ENCODE results near the gene ISY1. TPM values are rescaled to one million over a fixed set of nuclear protein-coding genes. Genes with fewer than 3 reads are reported as not detected.
"Not testable (repeated sequence)": the region's sequence is repeated elsewhere in the genome, so short reads cannot be mapped to it uniquely, and the experiment has no call there.

ISY1 gene
- polyA plus RNA-seq, 2 of the 4 experiments (the other 2 are of a cell fraction), result 23.2 to 27.6 TPM

DNA sequence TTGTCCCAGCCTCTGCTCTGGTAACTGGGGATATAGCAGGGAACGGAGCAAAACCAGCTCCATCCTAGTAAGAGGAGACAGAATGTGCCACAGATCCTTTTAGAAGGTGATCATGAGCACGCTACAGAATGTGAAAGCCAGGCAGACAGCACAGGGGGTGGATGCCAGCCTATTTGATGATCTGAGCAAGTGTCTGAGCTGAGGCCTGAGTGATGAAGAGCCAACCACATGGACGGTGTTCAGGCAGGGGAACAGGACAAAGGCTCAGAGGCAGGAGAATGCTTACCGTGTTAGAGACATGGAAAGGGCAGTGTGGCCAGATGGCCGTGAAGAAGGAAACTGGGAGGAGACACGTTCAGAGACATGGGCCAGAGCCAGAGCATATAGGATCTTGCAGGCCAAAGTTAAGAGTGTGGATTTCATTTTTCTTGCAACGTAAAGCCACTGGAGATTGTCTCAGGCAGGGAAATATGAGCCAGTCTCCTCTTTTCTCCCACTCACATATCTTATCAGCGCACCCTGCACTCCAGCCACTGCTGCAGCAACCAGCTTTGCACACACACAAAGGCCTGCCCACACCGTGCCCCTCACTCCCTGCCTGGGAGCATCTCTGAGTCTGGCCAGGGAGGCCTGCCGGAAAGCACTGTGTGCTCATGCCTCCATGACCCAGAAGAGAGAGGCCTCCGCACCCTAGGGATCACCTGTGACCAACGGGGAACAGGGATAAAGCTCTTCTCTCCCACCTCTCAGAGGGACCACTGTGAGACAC, 59.3 kb downstream of the ISY1 start:
- no peak overlapping the region for H3K4me2 ChIP-seq
- H3K9me3 ChIP-seq, result no peaks in the 10 kb centered on the region
- H3K4me1 ChIP-seq, result no peaks in the 10 kb centered on the region
- DNase-seq (ENCODE audit: low read depth in 1 of 2, low spot score in 1 of 2) (no peak), ATAC-seq (no peak), FAIRE-seq (no peak)
- H3K4me3 ChIP-seq, result no peak overlapping the region
- no peak overlapping the region for H3K27ac ChIP-seq
- ChIA-PET POLR2A (no interaction called here), CTCF (interaction anchor here (1.7 to 2.0 kb wide), 3 partner anchors 48 to 131 kb away, joined by 5 to 7 read pairs (median 6); no protein-coding TSS in a partner anchor)
- 85% methylated on average over 10 of the region's 12 CpGs for WGBS (ENCODE audit: missing lambda C conversion rate)
- no peak for TF ChIP-seq HOXB5 (CRISPR knock-in tag; IDR thresholded peaks at IDR 0.05)
- TF ChIP-seq HEYL (CRISPR knock-in tag; IDR thresholded peaks at IDR 0.05), result no peak
- TF ChIP-seq FOSB (CRISPR knock-in tag; IDR thresholded peaks at IDR 0.05), result no peak
- TF ChIP-seq RFX5 (IDR thresholded peaks at IDR 0.05), result no peak
- no peak for TF ChIP-seq CHD2 (IDR thresholded peaks at IDR 0.05; ENCODE audit: low read length, partially characterized antibody)
- TF ChIP-seq ZSCAN20 (CRISPR knock-in tag; IDR thresholded peaks at IDR 0.05), result no peak
- TF ChIP-seq NR3C1 (IDR thresholded peaks at IDR 0.05), result no peak
- no peak for TF ChIP-seq FOXS1 (CRISPR knock-in tag; IDR thresholded peaks at IDR 0.05)
- TF ChIP-seq RNF2 (IDR thresholded peaks at IDR 0.05; ENCODE audit: borderline replicate concordance, low read depth), result no peak
- TF ChIP-seq, protein P1, sequence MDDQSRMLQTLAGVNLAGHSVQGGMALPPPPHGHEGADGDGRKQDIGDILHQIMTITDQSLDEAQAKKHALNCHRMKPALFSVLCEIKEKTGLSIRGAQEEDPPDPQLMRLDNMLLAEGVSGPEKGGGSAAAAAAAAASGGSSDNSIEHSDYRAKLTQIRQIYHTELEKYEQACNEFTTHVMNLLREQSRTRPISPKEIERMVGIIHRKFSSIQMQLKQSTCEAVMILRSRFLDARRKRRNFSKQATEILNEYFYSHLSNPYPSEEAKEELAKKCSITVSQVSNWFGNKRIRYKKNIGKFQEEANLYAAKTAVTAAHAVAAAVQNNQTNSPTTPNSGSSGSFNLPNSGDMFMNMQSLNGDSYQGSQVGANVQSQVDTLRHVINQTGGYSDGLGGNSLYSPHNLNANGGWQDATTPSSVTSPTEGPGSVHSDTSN (IDR thresholded peaks at IDR 0.05), result no peak
- TF ChIP-seq, protein P2, sequence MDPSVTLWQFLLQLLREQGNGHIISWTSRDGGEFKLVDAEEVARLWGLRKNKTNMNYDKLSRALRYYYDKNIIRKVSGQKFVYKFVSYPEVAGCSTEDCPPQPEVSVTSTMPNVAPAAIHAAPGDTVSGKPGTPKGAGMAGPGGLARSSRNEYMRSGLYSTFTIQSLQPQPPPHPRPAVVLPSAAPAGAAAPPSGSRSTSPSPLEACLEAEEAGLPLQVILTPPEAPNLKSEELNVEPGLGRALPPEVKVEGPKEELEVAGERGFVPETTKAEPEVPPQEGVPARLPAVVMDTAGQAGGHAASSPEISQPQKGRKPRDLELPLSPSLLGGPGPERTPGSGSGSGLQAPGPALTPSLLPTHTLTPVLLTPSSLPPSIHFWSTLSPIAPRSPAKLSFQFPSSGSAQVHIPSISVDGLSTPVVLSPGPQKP (IDR thresholded peaks at IDR 0.05; ENCODE audit: low read depth, low read length), result no peak
- TF ChIP-seq, protein P3, sequence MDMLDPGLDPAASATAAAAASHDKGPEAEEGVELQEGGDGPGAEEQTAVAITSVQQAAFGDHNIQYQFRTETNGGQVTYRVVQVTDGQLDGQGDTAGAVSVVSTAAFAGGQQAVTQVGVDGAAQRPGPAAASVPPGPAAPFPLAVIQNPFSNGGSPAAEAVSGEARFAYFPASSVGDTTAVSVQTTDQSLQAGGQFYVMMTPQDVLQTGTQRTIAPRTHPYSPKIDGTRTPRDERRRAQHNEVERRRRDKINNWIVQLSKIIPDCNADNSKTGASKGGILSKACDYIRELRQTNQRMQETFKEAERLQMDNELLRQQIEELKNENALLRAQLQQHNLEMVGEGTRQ (IDR thresholded peaks at IDR 0.05), result no peak
- no peak for TF ChIP-seq TFCP2L1 (CRISPR knock-in tag; IDR thresholded peaks at IDR 0.05)
- no peak for TF ChIP-seq CHD4 (IDR thresholded peaks at IDR 0.05; ENCODE audit: borderline replicate concordance)
- TF ChIP-seq NFE2L2 (conservative IDR thresholded peaks at IDR 0.05; ENCODE audit: low read length), result no peak

DNA sequence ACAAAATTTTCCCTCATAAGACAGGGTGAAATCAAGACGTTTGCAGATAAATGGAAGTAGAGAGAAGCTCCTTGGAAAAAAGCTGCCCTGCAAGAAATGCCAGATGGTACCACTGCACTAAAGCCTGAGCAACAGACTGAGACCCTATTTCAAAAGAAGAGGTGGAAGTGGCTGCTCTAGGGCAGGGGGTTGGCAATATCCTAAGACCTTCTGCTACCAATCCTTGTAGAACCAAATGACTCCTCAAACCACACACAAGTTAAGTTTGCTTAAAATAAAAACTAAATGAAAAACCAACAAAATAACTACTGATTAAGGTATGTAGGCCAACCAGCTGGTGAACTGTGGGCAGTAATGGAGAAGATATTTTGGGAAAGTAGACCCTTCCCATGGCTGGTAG, 60.6 kb downstream of the ISY1 start:
- POLR2A ChIA-PET, result no interaction called here

DNA sequence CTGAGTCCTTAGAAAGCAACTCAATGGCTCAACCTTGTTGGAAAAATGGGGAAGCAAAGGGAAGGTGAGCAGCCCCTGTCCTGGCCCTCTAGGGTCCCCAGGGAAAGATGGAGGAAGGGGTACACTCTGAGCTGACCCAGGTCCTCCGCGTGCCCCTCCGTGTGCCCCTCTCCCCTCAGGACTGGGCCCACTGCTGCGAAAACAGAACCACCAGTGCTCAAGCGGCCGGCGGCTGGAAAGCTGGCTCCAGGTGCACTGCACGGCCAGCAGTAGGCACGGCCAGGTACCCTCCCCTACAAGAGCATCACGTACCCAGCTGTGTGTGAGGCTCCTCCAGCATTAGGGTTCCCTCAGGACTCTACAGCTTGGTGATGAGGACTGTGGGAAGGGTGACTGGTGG, 65.6 kb downstream of the ISY1 start:
- no peak overlapping the region for H3K27ac ChIP-seq
- POLR2A ChIA-PET, result no interaction called here
- H3K4me3 ChIP-seq, result no peak overlapping the region
- H3K4me1 ChIP-seq, result no peaks in the 10 kb centered on the region
- CTCF ChIA-PET, result interaction anchor here (1.5 to 2.4 kb wide), 2 partner anchors 42 to 125 kb away, joined by 6 to 10 read pairs; no protein-coding TSS in a partner anchor
- no peaks in the 10 kb centered on the region for H3K9me3 ChIP-seq
- no peak for TF ChIP-seq CHD4 (IDR thresholded peaks at IDR 0.05; ENCODE audit: borderline replicate concordance)
- TF ChIP-seq, protein P1 (IDR thresholded peaks at IDR 0.05), result no peak
- no peak overlapping the region for H3K4me2 ChIP-seq
- DNase-seq (ENCODE audit: low read depth in 1 of 2, low spot score in 1 of 2) (no peak), FAIRE-seq (no peak), ATAC-seq (no peak)
- WGBS (ENCODE audit: missing lambda C conversion rate), result 93% methylated on average over 8 of the region's 10 CpGs

More for the DNA sequence above, 60.6 kb downstream of the ISY1 start:
- Histone ChIP-seq H3K27ac (no peak overlapping the region), H3K9me3 (no peaks in the 10 kb centered on the region), H3K4me3 (no peak overlapping the region), H3K4me2 (no peak overlapping the region), H3K4me1 (no peaks in the 10 kb centered on the region)
- DNase-seq (ENCODE audit: low read depth in 1 of 2, low spot score in 1 of 2), result no peak
- WGBS (ENCODE audit: missing lambda C conversion rate), result 77% methylated on average over 1 of the region's 1 CpG
- no peak for TF ChIP-seq POLR2AphosphoS2 (conservative IDR thresholded peaks at IDR 0.05; ENCODE audit: low read length)
- no peak for TF ChIP-seq KDM5A (IDR thresholded peaks at IDR 0.05)
- TF ChIP-seq, protein P4, sequence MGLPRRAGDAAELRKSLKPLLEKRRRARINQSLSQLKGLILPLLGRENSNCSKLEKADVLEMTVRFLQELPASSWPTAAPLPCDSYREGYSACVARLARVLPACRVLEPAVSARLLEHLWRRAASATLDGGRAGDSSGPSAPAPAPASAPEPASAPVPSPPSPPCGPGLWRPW (IDR thresholded peaks at IDR 0.05), result no peak
- TF ChIP-seq EHMT2 (IDR thresholded peaks at IDR 0.05; ENCODE audit: low read depth), result no peak
- no peak for TF ChIP-seq HOXA7 (CRISPR knock-in tag; IDR thresholded peaks at IDR 0.05)
- FAIRE-seq, result no peak
- no peak for ATAC-seq
- CTCF ChIA-PET, result interaction anchor here (1.3 to 1.9 kb wide), 3 partner anchors 47 to 146 kb away, joined by 3 to 6 read pairs (median 5); no protein-coding TSS in a partner anchor

DNA sequence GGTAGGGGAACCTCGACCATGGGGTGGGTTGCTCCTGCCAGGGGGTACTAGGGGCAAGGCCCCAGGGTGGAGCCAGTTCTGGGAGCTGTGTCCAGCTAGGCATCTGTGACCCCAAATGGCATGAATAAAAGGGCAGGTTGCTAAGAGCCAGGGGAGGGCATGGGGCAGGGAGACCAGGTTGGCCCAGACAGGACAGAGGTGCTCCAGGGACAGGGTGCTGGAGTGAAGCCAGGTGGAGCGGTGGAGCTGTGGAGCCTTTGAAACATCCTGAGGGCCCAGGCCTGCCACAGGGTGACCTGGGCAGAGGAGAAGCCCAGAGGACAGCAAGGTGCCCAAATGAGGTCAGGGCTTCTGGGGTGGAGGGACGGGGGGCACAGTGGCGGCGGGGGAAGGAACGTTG, 72.6 kb downstream of the ISY1 start:
- H3K27ac ChIP-seq; FAIRE-seq; DNase-seq (ENCODE audit: low read depth in 1 of 2, low spot score in 1 of 2); H3K9me3 ChIP-seq; POLR2A ChIA-PET; H3K4me3 ChIP-seq; H3K4me1 ChIP-seq; CTCF ChIA-PET; H3K4me2 ChIP-seq: not testable (repeated sequence)
- WGBS (ENCODE audit: missing lambda C conversion rate), result no CpG with 5 or more reads among the region's 6 CpGs
- ATAC-seq, result peak; percentile 6 to 31; a peak in 3 of 6 replicates

DNA sequence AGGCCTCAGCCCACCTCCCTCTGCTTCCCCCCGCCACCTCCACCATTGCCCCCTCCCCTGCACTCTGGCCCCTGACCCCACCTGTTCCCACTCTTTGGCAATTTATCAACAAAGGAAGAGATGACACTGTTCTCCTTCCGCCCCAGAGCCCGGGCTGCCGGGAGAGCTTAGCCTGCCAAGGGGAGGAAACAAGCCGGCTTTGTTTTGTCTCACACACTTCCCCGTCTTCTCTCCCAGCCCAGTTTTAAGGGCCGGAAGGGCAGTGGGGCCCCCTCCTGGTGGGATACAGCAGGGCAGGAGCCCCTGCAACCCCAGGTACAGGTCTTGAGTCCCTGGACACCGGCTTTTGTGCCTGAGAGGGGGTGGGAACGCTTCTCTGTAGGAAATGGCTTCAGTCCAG, 73.0 kb downstream of the ISY1 start:
- H3K4me2 ChIP-seq, H3K4me1 ChIP-seq, POLR2A ChIA-PET, H3K4me3 ChIP-seq, FAIRE-seq, H3K9me3 ChIP-seq, H3K27ac ChIP-seq: not testable (repeated sequence)
- peak; percentile 55 to 91 for ATAC-seq
- WGBS (ENCODE audit: missing lambda C conversion rate), result no CpG with 5 or more reads among the region's 9 CpGs
- peak in 1 of 2 experiments; percentile 25 for DNase-seq (ENCODE audit: low read depth in 1 of 2, low spot score in 1 of 2)
- CTCF ChIA-PET, result interaction anchor here (2.7 kb wide), 1 partner anchor 34 kb away, joined by 10 read pairs; no protein-coding TSS in a partner anchor
